SK-N-SH (cell line): ENCODE measurements around the gene TNPO2. TPM values are rescaled to one million over a fixed set of nuclear protein-coding genes. Genes with fewer than 3 reads are reported as not detected.

Source experiments
- CTCF ChIA-PET: fragments of 300-600, 350-600 bp; formaldehyde crosslinking; extraction: SDS; loops from one replicate; lab custom pipeline; 2021; lab: Yijun Ruan, JAX
- POLR2A ChIA-PET: fragments of 350-600 bp; sonication (Branson Sonifier 250); formaldehyde crosslinking; extraction: SDS; loops from one replicate; lab custom pipeline; 2020; ENCODE audit warnings: antibody characterized with exemption, inconsistent platforms; lab: Yijun Ruan, JAX
- DNase-seq: peaks from one replicate; pipeline ENCODE4 v3.0.0; 2012
- H2AFZ ChIP-seq: fragments of 200-600 bp; sonication (generic); 2 replicates; pipeline ENCODE4 v1.8.1; 2016; ENCODE audit warnings: antibody characterized with exemption, mild to moderate bottlenecking, low read depth
- H3F3A ChIP-seq: fragments of 200-600 bp; sonication (generic); replicated peaks from 2 replicates; pipeline ENCODE3; 2016; ENCODE audit warnings: antibody characterized with exemption, mild to moderate bottlenecking; ENCODE audit not compliant: insufficient read depth
- H3K27ac ChIP-seq, 2 experiments: fragments of 200-500 bp in 1 of 2; fragments of 200-600 bp in 1 of 2; sonication (Bioruptor generic) in 1 of 2; sonication (generic), shearing (Covaris generic) in 1 of 2; 2 replicates each; pipeline versions ENCODE4 v1.5.1 to v1.6.1; 2014 to 2016; ENCODE audit warnings: low read depth in 2 of 2, inconsistent platforms in 1 of 2, low read length in 1 of 2, mild to moderate bottlenecking in 1 of 2, mixed read lengths in 1 of 2
- H3K27me3 ChIP-seq: fragments of 200-600 bp; sonication (generic), shearing (Covaris generic); 2 replicates; pipeline ENCODE4 v1.6.1; 2016; ENCODE audit warnings: mixed run types; ENCODE audit not compliant: insufficient read depth
- H3K36me3 ChIP-seq, 2 experiments: fragments of 200-500 bp in 1 of 2; fragments of 200-600 bp in 1 of 2; sonication (Bioruptor generic) in 1 of 2; sonication (generic) in 1 of 2; replicated peaks in 1 of 2; 2 replicates each; pipeline versions ENCODE3 to v1.5.1; 2014 to 2016; ENCODE audit warnings: low read length in 1 of 2, mild to moderate bottlenecking in 1 of 2; ENCODE audit not compliant: insufficient read depth in 2 of 2, control insufficient read depth in 1 of 2
- H3K4me1 ChIP-seq, 2 experiments: fragments of 200-500 bp in 1 of 2; fragments of 200-600 bp in 1 of 2; sonication (Bioruptor generic) in 1 of 2; sonication (generic), shearing (Covaris generic) in 1 of 2; 2 replicates each; pipeline versions ENCODE4 v1.5.1 to v1.6.1; 2014 to 2016; ENCODE audit warnings: low read depth in 1 of 2, low read length in 1 of 2, mixed run types in 1 of 2; ENCODE audit not compliant: insufficient read depth in 2 of 2, control insufficient read depth in 1 of 2
- H3K4me2 ChIP-seq: fragments of 200-600 bp; sonication (generic), shearing (Covaris generic); 2 replicates; pipeline ENCODE4 v1.6.1; 2017; ENCODE audit warnings: mixed run types
- H3K4me3 ChIP-seq, 2 experiments: fragments of 200-500 bp in 1 of 2; fragments of 200-600 bp in 1 of 2; sonication (Bioruptor generic) in 1 of 2; sonication (generic), shearing (Covaris generic) in 1 of 2; 2 replicates each; pipeline versions ENCODE4 v1.5.1 to v1.8.1; 2014 to 2016; ENCODE audit warnings: low read depth in 2 of 2, inconsistent platforms in 1 of 2, low read length in 1 of 2, mild to moderate bottlenecking in 1 of 2, mixed read lengths in 1 of 2, moderate library complexity in 1 of 2
- H3K79me2 ChIP-seq: fragments of 200-600 bp; sonication (generic); 2 replicates; pipeline ENCODE4 v1.8.1; 2017; ENCODE audit warnings: mild to moderate bottlenecking; ENCODE audit not compliant: insufficient read depth
- H3K9ac ChIP-seq: fragments of 200-600 bp; sonication (generic); 2 replicates; pipeline ENCODE4 v1.6.1; 2017; ENCODE audit warnings: mixed run types
- H3K9me2 ChIP-seq: fragments of 200-600 bp; sonication (generic); 2 replicates; pipeline ENCODE4 v1.6.1; 2017; ENCODE audit warnings: mixed run types
- H3K9me3 ChIP-seq: fragments of 200-600 bp; sonication (generic); 2 replicates; pipeline ENCODE4 v1.6.1; 2017; ENCODE audit warnings: mixed run types, mild to moderate bottlenecking, moderate library complexity
- H4K20me1 ChIP-seq: fragments of 200-600 bp; sonication (generic); 2 replicates; pipeline ENCODE4 v1.6.1; 2017; ENCODE audit warnings: mild to moderate bottlenecking, mixed run types; ENCODE audit not compliant: insufficient read depth
- CHD2 ChIP-seq: fragments of 150-350 bp; IDR thresholded peaks from 2 replicates; pipeline ENCODE4 v1.6.1; 2018; ENCODE audit warnings: low read length; ENCODE audit not compliant: partially characterized antibody
- ELF1 ChIP-seq: IDR thresholded peaks from 2 replicates; pipeline ENCODE4 v1.4.0; 2012
- EP300 ChIP-seq, 2 experiments: IDR thresholded peaks; 2 replicates each; pipeline versions ENCODE4 v1.4.0 to v1.6.1; 2012; ENCODE audit warnings: borderline replicate concordance in 1 of 2, low read depth in 1 of 2, low read length in 1 of 2
- EZH2phosphoT487 ChIP-seq: fragments of 200-600 bp; sonication (generic); IDR thresholded peaks from 2 replicates; pipeline ENCODE4 v1.6.1; 2017; ENCODE audit warnings: low read depth, mixed run types, mild to moderate bottlenecking, antibody characterized with exemption, moderate library complexity, borderline replicate concordance
- FOSL2 ChIP-seq: IDR thresholded peaks from 2 replicates; pipeline ENCODE4 v1.4.0; 2012; ENCODE audit warnings: low read depth, mild to moderate bottlenecking, moderate library complexity, borderline replicate concordance
- FOXJ3 ChIP-seq: sonication (generic); formaldehyde crosslinking; IDR thresholded peaks from 2 replicates; pipeline ENCODE4 v1.5.1; 2020; ENCODE audit warnings: mild to moderate bottlenecking, missing genetic modification reagents
- MXI1 ChIP-seq: IDR thresholded peaks from 2 replicates; pipeline ENCODE4 v1.6.1; 2012; ENCODE audit warnings: mild to moderate bottlenecking, low read depth, low read length, improper control_type of control experiment
- NFIC ChIP-seq: IDR thresholded peaks from 2 replicates; pipeline ENCODE4 v1.4.0; 2012; ENCODE audit warnings: borderline replicate concordance
- POLR2AphosphoS5 ChIP-seq: IDR thresholded peaks from 2 replicates; pipeline ENCODE4 v1.6.1; 2012; ENCODE audit warnings: low read depth, low read length
- RAD21 ChIP-seq: IDR thresholded peaks from 2 replicates; pipeline ENCODE4 v1.6.1; 2012; ENCODE audit warnings: mild to moderate bottlenecking, low read length
- RCOR1 ChIP-seq: fragments of 150-350 bp; IDR thresholded peaks from 2 replicates; pipeline ENCODE4 v1.6.1; 2017; ENCODE audit warnings: antibody characterized with exemption, low read length
- RFX5 ChIP-seq: IDR thresholded peaks from 2 replicates; pipeline ENCODE4 v1.6.1; 2012; ENCODE audit warnings: mild to moderate bottlenecking, improper control_type of control experiment, low read length
- RXRA ChIP-seq: IDR thresholded peaks from 2 replicates; pipeline ENCODE4 v1.4.0; 2012; ENCODE audit warnings: low read depth, mild to moderate bottlenecking, borderline replicate concordance
- SIN3A ChIP-seq: IDR thresholded peaks from 2 replicates; pipeline ENCODE4 v1.6.1; 2012; ENCODE audit warnings: low read depth, mild to moderate bottlenecking, low read length, moderate library complexity, borderline replicate concordance
- TEAD4 ChIP-seq: IDR thresholded peaks from 2 replicates; pipeline ENCODE4 v1.4.0; 2012; ENCODE audit warnings: mild to moderate bottlenecking, borderline replicate concordance; ENCODE audit not compliant: insufficient read depth
- YY1 ChIP-seq: IDR thresholded peaks from 2 replicates; pipeline ENCODE4 v1.4.0; 2012; ENCODE audit warnings: low read depth, mild to moderate bottlenecking
- WGBS: methylation state at CpG from one replicate; pipeline ENCODE4 v1.1.6; 2017; ENCODE audit warnings: low lambda C conversion rate; 5-methylcytosine and 5-hydroxymethylcytosine counted together
- polyA plus RNA-seq, 3 experiments: library from polyadenylated mRNA; depleted of rRNA; stranded (reverse); fragments of >200 nt; gene quantifications; 2 replicates each; pipeline ENCODE4 v1.2.3, GENCODE V29; 2012
- TF ChIP-seq, protein P1 (sequence below): fragments of 150-350 bp; IDR thresholded peaks from 2 replicates; pipeline ENCODE4 v1.6.1; 2016; ENCODE audit warnings: mild to moderate bottlenecking, low read depth, low read length
- TF ChIP-seq, protein P2 (sequence below): IDR thresholded peaks from 2 replicates; pipeline ENCODE4 v1.6.1; 2012; ENCODE audit warnings: mild to moderate bottlenecking, low read depth, low read length, moderate library complexity
- TF ChIP-seq, protein P3 (sequence below): fragments of 200-600 bp; sonication (generic); IDR thresholded peaks from 2 replicates; pipeline ENCODE4 v1.6.1; 2017; ENCODE audit warnings: antibody characterized with exemption, mild to moderate bottlenecking, moderate library complexity

TNPO2 gene
- polyA plus RNA-seq, 1 of the 3 experiments (the other 2 are of a cell fraction), result 82.4 TPM

DNA sequence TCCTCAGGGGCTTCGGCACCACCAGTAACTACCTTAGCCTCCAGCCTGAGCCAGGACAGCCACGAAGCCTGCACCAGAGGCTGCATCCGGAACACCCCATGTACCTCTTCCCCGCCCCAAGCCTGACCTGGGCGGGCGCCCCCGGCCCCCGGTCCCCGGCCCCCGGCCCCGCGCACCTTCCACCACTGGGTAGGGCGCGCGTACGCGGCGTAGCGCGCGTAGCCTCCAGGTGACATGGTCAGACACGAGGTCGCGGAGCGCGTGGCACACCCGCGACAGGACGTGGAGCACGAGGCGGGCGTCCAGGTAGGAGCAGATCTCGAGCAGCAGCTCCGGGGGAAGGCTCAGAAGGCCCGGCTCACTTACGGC, 27.8 kb downstream of the TNPO2 start:
- no peak for TF ChIP-seq POLR2AphosphoS5
- no peak for TF ChIP-seq YY1
- no peak for TF ChIP-seq FOSL2
- TF ChIP-seq, protein P1, sequence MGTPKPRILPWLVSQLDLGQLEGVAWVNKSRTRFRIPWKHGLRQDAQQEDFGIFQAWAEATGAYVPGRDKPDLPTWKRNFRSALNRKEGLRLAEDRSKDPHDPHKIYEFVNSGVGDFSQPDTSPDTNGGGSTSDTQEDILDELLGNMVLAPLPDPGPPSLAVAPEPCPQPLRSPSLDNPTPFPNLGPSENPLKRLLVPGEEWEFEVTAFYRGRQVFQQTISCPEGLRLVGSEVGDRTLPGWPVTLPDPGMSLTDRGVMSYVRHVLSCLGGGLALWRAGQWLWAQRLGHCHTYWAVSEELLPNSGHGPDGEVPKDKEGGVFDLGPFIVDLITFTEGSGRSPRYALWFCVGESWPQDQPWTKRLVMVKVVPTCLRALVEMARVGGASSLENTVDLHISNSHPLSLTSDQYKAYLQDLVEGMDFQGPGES, result no peak
- no peak for TF ChIP-seq RFX5
- no peak for TF ChIP-seq EP300 (IDR thresholded peaks at IDR 0.05; ENCODE audit: borderline replicate concordance in 1 of 2, low read depth in 1 of 2, low read length in 1 of 2)
- TF ChIP-seq EZH2phosphoT487, result no peak
- ChIA-PET CTCF (interaction anchor here (0.9 to 2.9 kb wide), 7 partner anchors 10 to 152 kb away, joined by 4 to 11 read pairs (median 4); no protein-coding TSS in a partner anchor), POLR2A (interaction anchor here (0.6 to 1.9 kb wide), 8 partner anchors 10 to 117 kb away, joined by 3 to 5 read pairs (median 4); partner anchors contain the start of genes DHPS, MAN2B1 and WDR83)
- H3K36me3 ChIP-seq, result peaks cover 15 to 17% of the 10 kb centered on the region in 2 experiments
- peak overlapping the region in 1 of 2 experiments; percentile 83; a peak in 2 of 4 replicates for H3K27ac ChIP-seq
- H3K4me3 ChIP-seq, result peak overlapping the region; percentile 81 to 89
- DNase-seq, result peak; percentile 59
- H4K20me1 ChIP-seq, result no peaks in the 10 kb centered on the region
- H3K4me2 ChIP-seq, result peak overlapping the region; percentile 81
- peak overlapping the region; percentile 68 for H3K9ac ChIP-seq
- H2AFZ ChIP-seq, result peak overlapping the region; percentile 89
- H3K27me3 ChIP-seq, result no peaks in the 10 kb centered on the region
- no peaks in the 10 kb centered on the region for H3K9me3 ChIP-seq
- no peaks in the 10 kb centered on the region for H3K9me2 ChIP-seq
- peaks cover 33% of the 10 kb centered on the region for H3F3A ChIP-seq
- peaks cover 0 to 16% of the 10 kb centered on the region in 2 experiments; a peak in 2 of 4 replicates for H3K4me1 ChIP-seq
- WGBS, result no CpG with 5 or more reads among the region's 36 CpGs
- no peaks in the 10 kb centered on the region; the same call in 1 of the 2 replicates for H3K79me2 ChIP-seq

DNA sequence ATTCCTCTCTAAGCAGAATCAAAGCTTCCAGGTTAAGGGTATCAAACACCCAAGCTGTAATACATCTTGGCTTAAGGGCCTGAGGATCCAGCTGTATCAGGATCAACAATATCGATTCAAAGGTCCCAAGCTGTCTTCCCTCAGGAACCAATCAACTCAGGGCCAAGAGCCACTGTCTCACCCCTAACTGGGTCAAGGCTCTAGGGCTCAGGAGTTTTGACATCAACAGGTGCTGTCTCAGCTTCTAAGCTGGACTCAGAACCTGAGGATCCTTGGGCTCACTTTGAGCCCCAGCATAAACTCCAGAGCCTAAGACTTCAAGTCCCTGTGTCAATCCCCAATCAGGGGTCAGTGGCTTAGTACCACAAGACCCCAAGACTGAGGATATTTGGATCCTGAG, 28.2 kb downstream of the TNPO2 start:
- peak overlapping the region; percentile 68 for H3K9ac ChIP-seq
- TF ChIP-seq TEAD4 (no peak), FOXJ3 (no peak), CHD2 (no peak), YY1 (no peak), POLR2AphosphoS5 (no peak), SIN3A (no peak), RAD21 (no peak), MXI1 (no peak), RCOR1 (no peak), ELF1 (no peak), NFIC (no peak), RXRA (no peak)
- TF ChIP-seq, protein P2, sequence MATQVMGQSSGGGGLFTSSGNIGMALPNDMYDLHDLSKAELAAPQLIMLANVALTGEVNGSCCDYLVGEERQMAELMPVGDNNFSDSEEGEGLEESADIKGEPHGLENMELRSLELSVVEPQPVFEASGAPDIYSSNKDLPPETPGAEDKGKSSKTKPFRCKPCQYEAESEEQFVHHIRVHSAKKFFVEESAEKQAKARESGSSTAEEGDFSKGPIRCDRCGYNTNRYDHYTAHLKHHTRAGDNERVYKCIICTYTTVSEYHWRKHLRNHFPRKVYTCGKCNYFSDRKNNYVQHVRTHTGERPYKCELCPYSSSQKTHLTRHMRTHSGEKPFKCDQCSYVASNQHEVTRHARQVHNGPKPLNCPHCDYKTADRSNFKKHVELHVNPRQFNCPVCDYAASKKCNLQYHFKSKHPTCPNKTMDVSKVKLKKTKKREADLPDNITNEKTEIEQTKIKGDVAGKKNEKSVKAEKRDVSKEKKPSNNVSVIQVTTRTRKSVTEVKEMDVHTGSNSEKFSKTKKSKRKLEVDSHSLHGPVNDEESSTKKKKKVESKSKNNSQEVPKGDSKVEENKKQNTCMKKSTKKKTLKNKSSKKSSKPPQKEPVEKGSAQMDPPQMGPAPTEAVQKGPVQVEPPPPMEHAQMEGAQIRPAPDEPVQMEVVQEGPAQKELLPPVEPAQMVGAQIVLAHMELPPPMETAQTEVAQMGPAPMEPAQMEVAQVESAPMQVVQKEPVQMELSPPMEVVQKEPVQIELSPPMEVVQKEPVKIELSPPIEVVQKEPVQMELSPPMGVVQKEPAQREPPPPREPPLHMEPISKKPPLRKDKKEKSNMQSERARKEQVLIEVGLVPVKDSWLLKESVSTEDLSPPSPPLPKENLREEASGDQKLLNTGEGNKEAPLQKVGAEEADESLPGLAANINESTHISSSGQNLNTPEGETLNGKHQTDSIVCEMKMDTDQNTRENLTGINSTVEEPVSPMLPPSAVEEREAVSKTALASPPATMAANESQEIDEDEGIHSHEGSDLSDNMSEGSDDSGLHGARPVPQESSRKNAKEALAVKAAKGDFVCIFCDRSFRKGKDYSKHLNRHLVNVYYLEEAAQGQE, result no peak
- TF ChIP-seq, protein P1, result no peak
- TF ChIP-seq, protein P3, sequence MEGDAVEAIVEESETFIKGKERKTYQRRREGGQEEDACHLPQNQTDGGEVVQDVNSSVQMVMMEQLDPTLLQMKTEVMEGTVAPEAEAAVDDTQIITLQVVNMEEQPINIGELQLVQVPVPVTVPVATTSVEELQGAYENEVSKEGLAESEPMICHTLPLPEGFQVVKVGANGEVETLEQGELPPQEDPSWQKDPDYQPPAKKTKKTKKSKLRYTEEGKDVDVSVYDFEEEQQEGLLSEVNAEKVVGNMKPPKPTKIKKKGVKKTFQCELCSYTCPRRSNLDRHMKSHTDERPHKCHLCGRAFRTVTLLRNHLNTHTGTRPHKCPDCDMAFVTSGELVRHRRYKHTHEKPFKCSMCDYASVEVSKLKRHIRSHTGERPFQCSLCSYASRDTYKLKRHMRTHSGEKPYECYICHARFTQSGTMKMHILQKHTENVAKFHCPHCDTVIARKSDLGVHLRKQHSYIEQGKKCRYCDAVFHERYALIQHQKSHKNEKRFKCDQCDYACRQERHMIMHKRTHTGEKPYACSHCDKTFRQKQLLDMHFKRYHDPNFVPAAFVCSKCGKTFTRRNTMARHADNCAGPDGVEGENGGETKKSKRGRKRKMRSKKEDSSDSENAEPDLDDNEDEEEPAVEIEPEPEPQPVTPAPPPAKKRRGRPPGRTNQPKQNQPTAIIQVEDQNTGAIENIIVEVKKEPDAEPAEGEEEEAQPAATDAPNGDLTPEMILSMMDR, result no peak

More for the DNA sequence above, 28.2 kb downstream of the TNPO2 start:
- Histone ChIP-seq H4K20me1 (no peaks in the 10 kb centered on the region), H3K4me2 (peak overlapping the region; percentile 81), H2AFZ (no peak overlapping the region), H3K9me2 (no peaks in the 10 kb centered on the region), H3K4me3 (peak overlapping the region; percentile 81 to 89), H3K27me3 (no peaks in the 10 kb centered on the region), H3K9me3 (no peaks in the 10 kb centered on the region), H3F3A (peaks cover 33% of the 10 kb centered on the region), H3K4me1 (peaks cover 0 to 16% of the 10 kb centered on the region in 2 experiments; a peak in 2 of 4 replicates), H3K79me2 (no peaks in the 10 kb centered on the region; the same call in 1 of the 2 replicates), H3K27ac (no peak overlapping the region), H3K36me3 (peaks cover 13 to 15% of the 10 kb centered on the region in 2 experiments)
- WGBS, result 20% methylated on average over 1 of the region's 1 CpG
- ChIA-PET CTCF (interaction anchor here (0.9 to 2.9 kb wide), 6 partner anchors 10 to 152 kb away, joined by 3 to 11 read pairs (median 6); no protein-coding TSS in a partner anchor), POLR2A (interaction anchor here (0.6 to 1.9 kb wide), 5 partner anchors 13 to 116 kb away, joined by 3 to 5 read pairs (median 4); partner anchors contain the start of genes DHPS, MAN2B1 and WDR83)
- DNase-seq, result no peak
